Activated naive CD8-positive, alpha-beta T cell treated with anti-CD3 and anti-CD28 coated beads, Interleukin-2, amount 10 ng/mL, durations not matched to agents 7 days and 5 days (primary cell): ENCODE data around the gene CCL17. TPM values are rescaled to one million over a fixed set of nuclear protein-coding genes. Genes with fewer than 3 reads are reported as not detected.
A peak's percentile ranks its signal among the peaks of the same experiment; 100 is the strongest.
"Not testable (repeated sequence)": the region's sequence is repeated elsewhere in the genome, so short reads cannot be mapped to it uniquely, and the experiment has no call there.

Experiments
- ATAC-seq: fragments of 150-1000 bp; cut with Tn5 transposase; one replicate; pipeline ENCODE4 v1.10.0; 2021; ENCODE audit warnings: low read depth, moderate library complexity
- POLR2A ChIA-PET: fragments of 350-600 bp; sonication (Branson Sonifier 250); formaldehyde crosslinking; loops from one replicate; lab custom pipeline; 2021; ENCODE audit warnings: antibody characterized with exemption; lab: Charles Lee
- DNase-seq: peaks from one replicate; pipeline ENCODE4 v3.0.0; 2021
- H3K27ac Mint-ChIP-seq: one replicate; pipeline ENCODE4 v1.8.0; 2022; ENCODE audit warnings: mild to moderate bottlenecking, mixed read lengths
- H3K27me3 Mint-ChIP-seq: one replicate; pipeline ENCODE4 v1.8.0; 2022; ENCODE audit warnings: mild to moderate bottlenecking, moderate library complexity, mixed read lengths
- H3K36me3 Mint-ChIP-seq: one replicate; pipeline ENCODE4 v1.8.0; 2021; ENCODE audit warnings: mild to moderate bottlenecking, mixed read lengths
- H3K4me1 Mint-ChIP-seq: one replicate; pipeline ENCODE4 v1.8.0; 2021; ENCODE audit warnings: mixed read lengths
- H3K4me3 Mint-ChIP-seq: one replicate; pipeline ENCODE4 v1.8.0; 2022; ENCODE audit warnings: mild to moderate bottlenecking, moderate library complexity, mixed read lengths
- H3K9me3 Mint-ChIP-seq: one replicate; pipeline ENCODE4 v1.8.0; 2021; ENCODE audit warnings: mixed read lengths
- total RNA-seq, 2 experiments: library from RNA; stranded (reverse); gene quantifications; one replicate each; pipeline ENCODE4 v1.2.3, GENCODE V29; 2021

Gene CCL17
- total RNA-seq, 2 experiments from 2014 or later = not detected

DNA sequence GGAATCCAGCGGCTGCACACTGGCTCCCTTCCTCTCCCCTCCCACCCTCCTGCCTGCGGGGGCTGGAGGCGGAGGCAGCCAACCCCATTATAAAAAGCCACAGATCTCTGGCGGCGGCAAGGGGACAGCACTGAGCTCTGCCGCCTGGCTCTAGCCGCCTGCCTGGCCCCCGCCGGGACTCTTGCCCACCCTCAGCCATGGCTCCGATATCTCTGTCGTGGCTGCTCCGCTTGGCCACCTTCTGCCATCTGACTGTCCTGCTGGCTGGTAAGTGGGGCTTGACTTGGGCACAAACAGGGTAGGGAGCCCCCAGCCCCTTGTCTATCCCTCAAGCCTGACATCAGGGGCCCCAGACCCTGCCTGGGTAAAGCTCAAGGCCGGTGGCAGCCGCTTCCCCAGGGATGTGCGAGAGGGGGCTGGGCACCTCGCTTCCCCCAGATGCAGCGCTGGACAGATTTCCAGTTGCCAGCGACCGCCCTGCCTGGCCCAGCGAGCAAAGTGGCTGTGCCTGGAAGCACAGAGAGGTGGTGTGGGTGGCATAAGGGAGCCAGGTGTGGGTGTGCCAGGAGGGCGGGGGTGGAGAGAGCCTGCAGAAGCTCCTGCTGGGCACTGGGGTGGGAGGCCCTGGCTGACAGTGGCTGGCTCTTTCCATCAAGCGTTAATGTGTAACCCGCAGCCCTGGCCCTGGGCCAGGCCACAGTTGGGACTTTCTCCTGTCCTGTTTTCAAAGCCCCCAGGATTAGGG lies 32.0 kb upstream of the CCL17 start, which contains the start of gene CX3CL1:
Gene CX3CL1 (plus strand): TSS at position 119 of the 745 bp plus-strand sequence. CDS start 79 bp downstream, at position 198.
- no peak within 1 kb of the TSS for H3K27ac Mint-ChIP-seq
- no peaks in the 10 kb centered on the region for H3K36me3 Mint-ChIP-seq
- H3K27me3 Mint-ChIP-seq = peaks cover 6% of the 10 kb centered on the region

DNA sequence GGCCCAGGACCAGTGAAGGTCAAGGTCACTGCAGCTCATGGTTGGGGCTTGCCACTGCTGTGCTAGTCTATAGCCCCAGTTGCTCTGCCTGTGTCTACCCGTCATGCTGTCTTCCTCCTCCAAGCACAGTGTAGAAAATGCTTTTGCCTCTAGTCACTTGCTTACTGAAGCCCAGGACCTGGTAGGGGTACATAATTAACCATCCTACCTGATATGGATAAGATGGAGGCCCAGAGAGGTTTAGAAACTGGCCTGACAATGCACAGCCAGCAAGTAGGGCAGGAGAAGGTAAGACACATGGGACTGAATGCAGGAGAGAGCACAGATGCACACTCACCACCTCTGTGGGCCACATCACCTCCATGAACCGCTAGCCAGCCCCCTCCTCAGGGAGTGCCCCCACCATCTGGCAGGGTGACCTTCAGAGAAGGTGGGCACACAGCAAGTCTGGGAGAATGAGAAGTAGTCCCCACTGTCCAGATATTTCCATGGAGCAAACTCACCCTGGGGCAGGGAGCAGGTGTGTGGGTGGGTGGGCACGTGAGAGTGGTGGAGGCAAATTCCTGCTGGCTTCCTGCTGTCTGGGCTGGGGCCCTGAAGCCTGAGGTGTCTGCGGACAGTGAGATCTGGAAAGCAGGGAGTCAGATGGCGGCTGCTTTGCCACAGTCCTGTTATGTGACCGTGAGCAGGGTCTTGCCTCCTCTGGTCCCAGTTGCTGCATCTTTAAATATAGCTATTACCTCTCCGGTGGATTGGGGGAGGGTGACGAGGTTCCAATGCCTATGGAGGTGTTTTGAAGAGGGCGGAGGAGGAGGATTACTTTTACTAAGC lies 31.2 kb upstream of the CCL17 start:
- ATAC-seq (no peak), DNase-seq (no peak)
- POLR2A ChIA-PET = no interaction called here
- peaks cover 5% of the 10 kb centered on the region for H3K27me3 Mint-ChIP-seq
- H3K36me3 Mint-ChIP-seq = no peaks in the 10 kb centered on the region
- no peak overlapping the region for H3K4me3 Mint-ChIP-seq
- H3K4me1 Mint-ChIP-seq = peaks cover 9% of the 10 kb centered on the region
- H3K27ac Mint-ChIP-seq = no peak overlapping the region
- H3K9me3 Mint-ChIP-seq = no peaks in the 10 kb centered on the region

More for the DNA sequence above, 32.0 kb upstream of the CCL17 start, which contains the start of gene CX3CL1:
- POLR2A ChIA-PET = no interaction called here
- ATAC-seq = no peak
- Mint-ChIP-seq H3K4me1 (peaks cover 4% of the 10 kb centered on the region), H3K4me3 (no peak within 1 kb of the TSS), H3K9me3 (no peaks in the 10 kb centered on the region)
- no peak for DNase-seq

DNA sequence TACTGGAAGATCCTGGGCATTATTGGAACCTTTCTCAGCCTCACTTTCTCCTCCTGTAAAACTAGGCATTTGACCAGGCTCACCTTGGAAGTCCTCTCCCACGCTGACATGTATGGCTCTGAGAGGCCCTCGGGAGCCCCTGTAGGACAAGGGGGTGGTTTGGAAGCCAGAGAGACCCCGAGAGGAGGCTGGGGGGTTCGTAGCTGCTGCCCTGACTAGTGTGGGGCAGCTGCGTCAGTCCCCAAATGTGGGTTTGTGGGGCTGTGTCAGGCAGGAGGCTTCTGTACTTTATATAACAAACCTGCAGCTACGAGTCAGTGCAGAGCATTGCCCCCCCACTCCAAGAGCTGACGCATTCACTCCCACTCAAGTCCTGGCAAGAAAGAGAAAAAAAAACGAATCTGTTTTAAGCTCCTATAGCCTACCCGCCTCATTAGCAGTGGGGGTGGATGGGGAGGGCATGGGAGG lies 30.5 kb upstream of the CCL17 start:
- ATAC-seq (no peak), DNase-seq (no peak)
- Mint-ChIP-seq H3K36me3 (no peaks in the 10 kb centered on the region), H3K27me3 (peaks cover 5% of the 10 kb centered on the region), H3K4me1 (peaks cover 9% of the 10 kb centered on the region), H3K4me3 (no peak overlapping the region), H3K9me3 (no peaks in the 10 kb centered on the region), H3K27ac (no peak overlapping the region)
- POLR2A ChIA-PET = no interaction called here

DNA sequence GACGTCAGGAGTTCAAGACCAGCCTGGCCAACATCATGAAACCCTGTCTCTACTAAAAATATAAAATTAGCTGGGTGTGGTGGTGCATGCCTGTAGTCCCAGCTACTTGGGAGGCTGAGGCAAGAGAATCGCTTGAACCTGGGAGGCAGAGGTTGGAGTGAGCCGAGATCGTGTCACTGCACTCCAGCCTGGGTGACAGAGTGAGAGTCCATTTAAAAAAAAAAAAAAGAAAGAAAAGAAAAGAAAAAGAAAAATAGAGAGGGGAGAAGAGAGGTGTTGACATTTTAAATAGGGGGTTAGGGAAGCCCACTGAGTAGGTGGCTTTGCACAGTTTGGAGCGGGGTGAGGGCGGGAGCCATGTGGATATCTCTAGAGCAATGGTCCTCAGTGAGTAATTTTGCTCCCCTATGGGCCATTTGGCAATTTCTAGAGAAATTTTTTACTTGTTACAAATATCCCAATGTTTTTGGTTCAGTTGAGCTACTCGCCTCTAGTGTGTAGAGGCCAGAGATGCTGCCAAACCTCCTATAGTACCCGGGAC lies 29.6 kb upstream of the CCL17 start:
- H3K4me3 Mint-ChIP-seq, H3K27me3 Mint-ChIP-seq, H3K4me1 Mint-ChIP-seq, H3K36me3 Mint-ChIP-seq, H3K27ac Mint-ChIP-seq, ATAC-seq, POLR2A ChIA-PET, DNase-seq, H3K9me3 Mint-ChIP-seq: not testable (repeated sequence)

DNA sequence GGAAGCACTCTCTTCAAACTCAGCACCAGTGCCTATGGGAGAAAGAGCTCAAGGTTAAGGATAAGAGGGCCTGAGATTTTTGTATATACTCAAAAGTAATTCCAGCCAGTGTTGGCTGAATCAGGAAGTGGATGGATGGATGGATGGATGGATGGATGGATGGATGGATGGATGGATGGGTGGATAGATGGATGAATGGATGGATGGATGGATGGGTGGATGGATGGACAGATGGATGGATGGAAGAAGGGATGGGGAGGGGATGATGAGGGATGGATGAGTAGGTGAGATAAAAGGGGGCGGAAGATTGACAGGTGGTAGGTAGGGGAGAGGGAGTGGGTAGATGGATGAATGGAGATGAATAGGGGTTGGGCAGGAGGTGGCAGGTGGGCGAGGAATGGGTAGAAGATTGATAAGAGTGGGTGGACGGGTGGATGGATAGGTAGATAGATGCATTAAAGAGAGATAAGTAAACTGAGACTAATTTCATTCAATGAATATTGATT lies 28.2 kb upstream of the CCL17 start:
- Mint-ChIP-seq H3K36me3 (no peaks in the 10 kb centered on the region), H3K4me1 (peaks cover 9% of the 10 kb centered on the region), H3K27me3 (peaks cover 2% of the 10 kb centered on the region), H3K4me3 (no peak overlapping the region), H3K27ac (no peak overlapping the region), H3K9me3 (no peaks in the 10 kb centered on the region)
- DNase-seq (no peak), ATAC-seq (no peak)
- POLR2A ChIA-PET = no interaction called here

DNA sequence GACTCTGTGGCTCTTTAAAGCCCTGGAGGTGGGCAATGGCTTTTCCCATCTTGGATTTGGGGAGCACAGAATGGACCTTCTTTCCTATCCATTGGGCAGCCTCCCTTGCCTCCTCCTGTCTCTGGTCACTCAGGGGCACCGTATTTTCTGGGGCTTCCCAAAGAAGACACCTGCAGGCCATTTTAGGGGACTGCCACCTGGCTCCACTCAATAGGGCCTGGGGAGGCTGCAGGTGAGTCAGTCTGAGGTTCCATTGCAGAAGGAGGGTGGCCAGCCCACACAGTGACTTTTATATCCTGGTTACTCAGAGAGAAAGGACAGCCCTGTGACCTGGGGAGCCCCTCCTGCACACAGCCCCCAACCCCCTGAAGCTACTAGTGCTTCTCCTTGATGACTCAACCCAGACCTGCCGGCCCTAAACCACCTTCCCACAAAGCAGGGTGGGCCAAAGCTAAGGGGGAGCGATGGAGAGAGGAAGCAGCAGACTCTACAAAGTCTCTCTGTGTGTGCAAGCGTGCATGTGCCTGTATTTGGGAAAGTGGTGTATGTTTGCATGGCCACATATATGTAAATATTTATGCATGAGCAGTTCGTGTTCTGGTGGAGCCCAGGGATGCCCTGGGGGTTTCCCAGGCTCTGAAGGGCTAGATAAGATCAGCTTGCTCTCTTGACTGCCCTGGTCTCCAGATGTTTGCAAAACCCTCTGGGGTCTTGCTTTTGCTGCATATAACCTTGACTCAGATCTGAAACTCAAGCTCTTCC lies 27.3 kb upstream of the CCL17 start:
- DNase-seq = no peak
- H3K27ac Mint-ChIP-seq = no peak overlapping the region

DNA sequence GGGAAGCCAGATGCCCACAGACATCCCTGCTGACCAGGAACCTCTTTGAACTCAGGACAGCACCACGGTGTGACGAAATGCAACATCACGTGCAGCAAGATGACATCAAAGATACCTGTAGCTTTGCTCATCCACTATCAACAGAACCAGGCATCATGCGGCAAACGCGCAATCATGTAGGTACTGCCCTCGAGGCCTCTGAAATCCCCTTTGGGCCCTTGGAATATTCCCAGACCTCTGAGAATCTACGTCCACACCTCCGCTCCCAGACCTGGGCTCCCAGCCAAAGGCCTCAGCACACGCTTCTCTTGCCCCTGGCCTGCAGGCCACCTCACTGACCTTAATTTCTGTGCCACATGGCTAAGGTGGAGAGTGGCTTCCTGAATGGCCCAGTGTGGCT lies 25.0 kb upstream of the CCL17 start:
- no peaks in the 10 kb centered on the region for H3K9me3 Mint-ChIP-seq
- DNase-seq = no peak
- no peak overlapping the region for H3K27ac Mint-ChIP-seq
- POLR2A ChIA-PET = interaction anchor here (0.6 kb wide), 1 partner anchor 483 kb away, joined by 3 read pairs; no protein-coding TSS in a partner anchor
- no peak for ATAC-seq
- no peaks in the 10 kb centered on the region for H3K36me3 Mint-ChIP-seq
- peaks cover 9% of the 10 kb centered on the region for H3K4me1 Mint-ChIP-seq
- no peaks in the 10 kb centered on the region for H3K27me3 Mint-ChIP-seq
- H3K4me3 Mint-ChIP-seq = no peak overlapping the region

More for the DNA sequence above, 27.3 kb upstream of the CCL17 start:
- POLR2A ChIA-PET = no interaction called here
- H3K9me3 Mint-ChIP-seq = no peaks in the 10 kb centered on the region
- H3K36me3 Mint-ChIP-seq = no peaks in the 10 kb centered on the region
- peaks cover 9% of the 10 kb centered on the region for H3K4me1 Mint-ChIP-seq
- ATAC-seq = peak; percentile 62
- no peak overlapping the region for H3K4me3 Mint-ChIP-seq
- H3K27me3 Mint-ChIP-seq = peaks cover 2% of the 10 kb centered on the region

DNA sequence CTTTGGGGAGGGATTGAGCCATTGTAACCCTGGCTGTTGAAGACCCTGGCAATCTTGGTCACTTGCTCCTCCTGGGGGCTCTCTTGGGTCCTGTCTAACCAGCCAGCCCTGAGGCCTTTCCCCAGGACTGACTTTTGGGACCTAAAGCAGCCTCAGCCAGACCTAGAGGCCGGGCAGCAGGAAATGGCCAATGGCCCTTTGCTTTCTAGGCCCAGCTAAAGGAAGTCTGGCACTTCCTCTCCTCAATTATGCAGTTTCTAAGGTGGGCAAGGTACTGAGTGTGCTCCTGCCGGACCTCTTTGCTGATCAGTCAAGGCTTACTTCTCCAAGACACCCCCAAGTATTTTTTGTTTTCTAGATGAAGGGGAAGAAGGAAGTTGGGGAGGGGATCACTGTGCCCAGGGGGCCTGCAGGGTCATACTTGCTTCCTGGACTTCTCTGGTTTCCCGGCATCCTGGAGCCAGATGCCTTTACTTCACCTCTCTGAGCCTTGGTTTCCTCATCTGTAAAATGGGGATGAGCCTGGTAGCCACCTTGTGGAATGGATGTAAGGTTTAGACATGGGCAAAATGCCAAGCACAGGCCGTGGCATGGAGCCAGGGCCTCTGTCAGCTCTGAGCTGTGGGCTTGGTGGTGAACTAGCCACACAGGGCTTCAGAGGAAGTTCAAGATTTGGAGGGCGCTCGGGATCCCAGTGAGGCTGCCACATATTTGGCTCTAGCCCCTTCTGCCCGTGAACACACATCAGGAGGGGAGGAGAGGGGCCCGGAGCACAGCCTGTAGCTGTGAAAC lies 23.7 kb upstream of the CCL17 start:
- Mint-ChIP-seq H3K9me3 (no peaks in the 10 kb centered on the region), H3K4me3 (no peak overlapping the region), H3K27me3 (no peaks in the 10 kb centered on the region), H3K4me1 (peaks cover 12% of the 10 kb centered on the region), H3K27ac (peak overlapping the region; percentile 20), H3K36me3 (no peaks in the 10 kb centered on the region)
- POLR2A ChIA-PET = interaction anchor here (0.6 kb wide), 1 partner anchor 11 kb away, joined by 6 read pairs; no protein-coding TSS in a partner anchor
- DNase-seq (no peak), ATAC-seq (no peak)

DNA sequence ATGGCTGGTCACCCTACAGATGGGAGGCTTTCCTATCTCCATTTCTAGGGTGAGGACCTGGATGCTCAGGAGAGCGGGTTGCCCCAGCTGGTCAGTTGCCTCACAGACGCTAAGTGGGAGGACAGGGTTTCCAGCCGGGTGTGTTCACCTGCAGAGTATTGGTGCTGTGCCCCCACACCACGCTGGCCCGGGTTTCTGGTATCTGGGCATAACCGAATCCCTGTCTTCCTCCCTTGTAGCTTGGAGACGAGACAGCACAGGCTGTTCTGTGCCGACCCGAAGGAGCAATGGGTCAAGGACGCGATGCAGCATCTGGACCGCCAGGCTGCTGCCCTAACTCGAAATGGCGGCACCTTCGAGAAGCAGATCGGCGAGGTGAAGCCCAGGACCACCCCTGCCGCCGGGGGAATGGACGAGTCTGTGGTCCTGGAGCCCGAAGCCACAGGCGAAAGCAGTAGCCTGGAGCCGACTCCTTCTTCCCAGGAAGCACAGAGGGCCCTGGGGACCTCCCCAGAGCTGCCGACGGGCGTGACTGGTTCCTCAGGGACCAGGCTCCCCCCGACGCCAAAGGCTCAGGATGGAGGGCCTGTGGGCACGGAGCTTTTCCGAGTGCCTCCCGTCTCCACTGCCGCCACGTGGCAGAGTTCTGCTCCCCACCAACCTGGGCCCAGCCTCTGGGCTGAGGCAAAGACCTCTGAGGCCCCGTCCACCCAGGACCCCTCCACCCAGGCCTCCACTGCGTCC lies 22.6 kb upstream of the CCL17 start:
- Mint-ChIP-seq H3K4me3 (no peak overlapping the region), H3K4me1 (peaks cover 14% of the 10 kb centered on the region), H3K27me3 (no peaks in the 10 kb centered on the region), H3K36me3 (no peaks in the 10 kb centered on the region), H3K9me3 (no peaks in the 10 kb centered on the region), H3K27ac (no peak overlapping the region)
- ATAC-seq (no peak), DNase-seq (no peak)
- POLR2A ChIA-PET = no interaction called here

DNA sequence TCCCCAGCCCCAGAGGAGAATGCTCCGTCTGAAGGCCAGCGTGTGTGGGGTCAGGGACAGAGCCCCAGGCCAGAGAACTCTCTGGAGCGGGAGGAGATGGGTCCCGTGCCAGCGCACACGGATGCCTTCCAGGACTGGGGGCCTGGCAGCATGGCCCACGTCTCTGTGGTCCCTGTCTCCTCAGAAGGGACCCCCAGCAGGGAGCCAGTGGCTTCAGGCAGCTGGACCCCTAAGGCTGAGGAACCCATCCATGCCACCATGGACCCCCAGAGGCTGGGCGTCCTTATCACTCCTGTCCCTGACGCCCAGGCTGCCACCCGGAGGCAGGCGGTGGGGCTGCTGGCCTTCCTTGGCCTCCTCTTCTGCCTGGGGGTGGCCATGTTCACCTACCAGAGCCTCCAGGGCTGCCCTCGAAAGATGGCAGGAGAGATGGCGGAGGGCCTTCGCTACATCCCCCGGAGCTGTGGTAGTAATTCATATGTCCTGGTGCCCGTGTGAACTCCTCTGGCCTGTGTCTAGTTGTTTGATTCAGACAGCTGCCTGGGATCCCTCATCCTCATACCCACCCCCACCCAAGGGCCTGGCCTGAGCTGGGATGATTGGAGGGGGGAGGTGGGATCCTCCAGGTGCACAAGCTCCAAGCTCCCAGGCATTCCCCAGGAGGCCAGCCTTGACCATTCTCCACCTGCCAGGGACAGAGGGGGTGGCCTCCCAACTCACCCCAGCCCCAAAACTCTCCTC lies 21.9 kb upstream of the CCL17 start:
- H3K9me3 Mint-ChIP-seq = no peaks in the 10 kb centered on the region
- H3K4me1 Mint-ChIP-seq = peaks cover 9% of the 10 kb centered on the region
- H3K27me3 Mint-ChIP-seq = peaks cover 2% of the 10 kb centered on the region
- no peaks in the 10 kb centered on the region for H3K36me3 Mint-ChIP-seq
- POLR2A ChIA-PET = no interaction called here
- DNase-seq = no peak
- H3K27ac Mint-ChIP-seq = no peak overlapping the region
- H3K4me3 Mint-ChIP-seq = no peak overlapping the region
- ATAC-seq = peak; percentile 16
